Measurements from ENCODE around the gene CCDC87. TPM values are rescaled to one million over a fixed set of nuclear protein-coding genes. Genes with fewer than 3 reads are reported as not detected.

The CCDC87 gene
- total and polyA plus RNA-seq, 2 donors, result 0.43 TPM; not detected in 1

DNA sequence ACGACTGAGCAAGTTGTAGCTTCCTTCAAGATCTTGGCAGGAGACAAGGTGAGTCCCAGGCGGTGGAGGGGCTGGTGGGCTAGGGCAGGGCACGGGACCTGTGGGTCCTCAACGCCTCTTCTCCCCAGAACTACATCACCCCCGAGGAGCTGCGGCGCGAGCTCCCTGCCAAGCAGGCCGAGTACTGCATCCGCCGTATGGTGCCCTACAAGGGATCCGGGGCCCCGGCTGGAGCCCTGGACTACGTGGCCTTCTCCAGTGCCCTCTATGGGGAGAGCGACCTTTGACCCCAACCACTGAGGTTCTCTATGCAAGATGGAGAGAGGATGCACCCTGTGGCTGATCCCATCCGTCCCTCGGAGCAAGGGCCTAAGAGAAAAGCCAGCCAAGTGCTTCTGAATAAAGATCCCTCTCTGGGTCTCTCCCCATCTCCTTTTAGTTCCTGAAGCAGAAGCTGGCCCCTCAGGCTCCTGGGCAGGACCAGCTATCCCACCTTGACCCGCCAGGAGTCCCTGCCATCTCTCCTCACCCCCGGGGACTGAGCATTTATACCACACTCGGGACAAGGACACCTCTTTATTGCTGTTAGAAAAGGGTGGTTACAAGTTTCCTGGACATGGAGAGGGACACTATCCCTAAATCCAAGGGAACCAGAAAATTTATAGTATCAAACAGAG is 29.8 kb downstream of the CCDC87 start:
- WGBS, result 91% methylated on average over 20 of the region's 20 CpGs
- Histone ChIP-seq H3K4me1 (ENCODE audit: insufficient read depth) (peaks cover under 1% of the 10 kb centered on the region), H3K27ac (ENCODE audit: low read depth) (no peak overlapping the region), H3K36me3 (ENCODE audit: insufficient read depth) (no peaks in the 10 kb centered on the region), H3K4me3 (ENCODE audit: low read depth, low read length) (no peak overlapping the region)
- no peak for DNase-seq (ENCODE audit: extremely low spot score)

- no peaks in the 10 kb centered on the region for H3K36me3 ChIP-seq (ENCODE audit: insufficient read depth)
These were observed 30.6 kb downstream of the CCDC87 start for GRCh38 chr11:66562275-66562674.

GRCh38 chr11:66561975-66562248 is 31.0 kb downstream of the CCDC87 start:
- WGBS, result 91% methylated on average over 9 of the region's 9 CpGs
- H3K36me3 ChIP-seq (ENCODE audit: insufficient read depth), result no peaks in the 10 kb centered on the region
- H3K4me1 ChIP-seq (ENCODE audit: insufficient read depth), result no peaks in the 10 kb centered on the region
- no peak for DNase-seq (ENCODE audit: extremely low spot score)
- H3K4me3 ChIP-seq (ENCODE audit: low read depth, low read length), result no peak overlapping the region
- no peak overlapping the region for H3K27ac ChIP-seq (ENCODE audit: low read depth)

More at GRCh38 chr11:66562275-66562674, 30.6 kb downstream of the CCDC87 start:
- Histone ChIP-seq H3K4me3 (ENCODE audit: low read depth, low read length) (no peak overlapping the region), H3K4me1 (ENCODE audit: insufficient read depth) (no peaks in the 10 kb centered on the region), H3K27ac (ENCODE audit: low read depth) (no peak overlapping the region)
- WGBS, result 82% methylated on average over 2 of the region's 2 CpGs
- DNase-seq (ENCODE audit: extremely low spot score), result no peak

- DNase-seq (ENCODE audit: extremely low spot score), result no peak
- no peak overlapping the region for H3K4me3 ChIP-seq (ENCODE audit: low read depth, low read length)
- H3K36me3 ChIP-seq (ENCODE audit: insufficient read depth), result no peaks in the 10 kb centered on the region
- H3K27ac ChIP-seq (ENCODE audit: low read depth), result no peak overlapping the region
- WGBS, result 76% methylated on average over 14 of the region's 14 CpGs
- no peaks in the 10 kb centered on the region for H3K4me1 ChIP-seq (ENCODE audit: insufficient read depth)
These were observed 31.5 kb downstream of the CCDC87 start for GRCh38 chr11:66561178-66561974.

- H3K36me3 ChIP-seq (ENCODE audit: insufficient read depth), result no peaks in the 10 kb centered on the region
- no peaks in the 10 kb centered on the region for H3K4me1 ChIP-seq (ENCODE audit: insufficient read depth)
- WGBS, result 81% methylated on average over 27 of the region's 27 CpGs
- no peak overlapping the region for H3K4me3 ChIP-seq (ENCODE audit: low read depth, low read length)
- no peak for DNase-seq (ENCODE audit: extremely low spot score)
- H3K27ac ChIP-seq (ENCODE audit: low read depth), result no peak overlapping the region
These were observed 32.8 kb downstream of the CCDC87 start for GRCh38 chr11:66559866-66560676.

GRCh38 chr11:66559142-66559865 is 33.6 kb downstream of the CCDC87 start:
- Histone ChIP-seq H3K4me3 (ENCODE audit: low read depth, low read length) (no peak overlapping the region), H3K27ac (ENCODE audit: low read depth) (no peak overlapping the region), H3K4me1 (ENCODE audit: insufficient read depth) (no peaks in the 10 kb centered on the region), H3K36me3 (ENCODE audit: insufficient read depth) (no peaks in the 10 kb centered on the region)
- WGBS, result 14% methylated on average over 50 of the region's 50 CpGs
- no peak for DNase-seq (ENCODE audit: extremely low spot score)

- H3K27ac ChIP-seq (ENCODE audit: low read depth), result no peak overlapping the region
- H3K4me1 ChIP-seq (ENCODE audit: insufficient read depth), result no peaks in the 10 kb centered on the region
- H3K36me3 ChIP-seq (ENCODE audit: insufficient read depth), result no peaks in the 10 kb centered on the region
- no peak overlapping the region for H3K4me3 ChIP-seq (ENCODE audit: low read depth, low read length)
- WGBS, result 91% methylated on average over 24 of the region's 24 CpGs
- no peak for DNase-seq (ENCODE audit: extremely low spot score)
These were observed 35.0 kb downstream of the CCDC87 start for GRCh38 chr11:66557733-66558326.

- 87% methylated on average over 7 of the region's 7 CpGs for WGBS
- no peak for DNase-seq (ENCODE audit: extremely low spot score)
- Histone ChIP-seq H3K36me3 (ENCODE audit: insufficient read depth) (no peaks in the 10 kb centered on the region), H3K4me3 (ENCODE audit: low read depth, low read length) (no peak overlapping the region), H3K27ac (ENCODE audit: low read depth) (no peak overlapping the region), H3K4me1 (ENCODE audit: insufficient read depth) (no peaks in the 10 kb centered on the region)
These were observed 36.8 kb downstream of the CCDC87 start for GRCh38 chr11:66556086-66556485.

- DNase-seq (ENCODE audit: extremely low spot score), result no peak
- Histone ChIP-seq H3K4me1 (ENCODE audit: insufficient read depth) (no peaks in the 10 kb centered on the region), H3K4me3 (ENCODE audit: low read depth, low read length) (no peak overlapping the region), H3K36me3 (ENCODE audit: insufficient read depth) (no peaks in the 10 kb centered on the region), H3K27ac (ENCODE audit: low read depth) (no peak overlapping the region)
- 72% methylated on average over 3 of the region's 3 CpGs for WGBS
These were observed 37.4 kb downstream of the CCDC87 start for GRCh38 chr11:66555416-66555815.

DNA sequence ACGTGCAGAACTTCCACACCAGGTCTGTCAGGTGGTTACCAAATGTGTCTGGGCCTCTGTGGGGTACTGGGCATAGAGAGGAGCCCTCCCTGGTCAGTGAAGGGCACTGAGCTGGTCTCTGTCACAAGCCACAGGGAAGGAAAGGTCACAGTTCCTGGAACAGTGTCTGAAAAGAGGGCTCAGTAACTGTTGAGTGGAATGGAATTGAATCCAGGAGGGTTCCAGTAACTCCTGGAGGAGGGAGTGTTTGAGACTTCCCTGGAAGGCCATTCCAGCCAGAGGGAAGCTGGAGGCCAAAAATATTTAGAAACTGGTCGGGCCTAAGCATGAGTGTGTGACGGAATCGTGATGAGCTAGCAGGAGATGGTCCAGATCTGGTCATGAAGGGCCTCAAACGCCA is 38.3 kb downstream of the CCDC87 start:
- no peak overlapping the region for H3K27ac ChIP-seq (ENCODE audit: low read depth)
- no peaks in the 10 kb centered on the region for H3K36me3 ChIP-seq (ENCODE audit: insufficient read depth)
- WGBS, result 74% methylated on average over 5 of the region's 5 CpGs
- no peaks in the 10 kb centered on the region for H3K4me1 ChIP-seq (ENCODE audit: insufficient read depth)
- DNase-seq (ENCODE audit: extremely low spot score), result no peak
- H3K4me3 ChIP-seq (ENCODE audit: low read depth, low read length), result no peak overlapping the region

DNA sequence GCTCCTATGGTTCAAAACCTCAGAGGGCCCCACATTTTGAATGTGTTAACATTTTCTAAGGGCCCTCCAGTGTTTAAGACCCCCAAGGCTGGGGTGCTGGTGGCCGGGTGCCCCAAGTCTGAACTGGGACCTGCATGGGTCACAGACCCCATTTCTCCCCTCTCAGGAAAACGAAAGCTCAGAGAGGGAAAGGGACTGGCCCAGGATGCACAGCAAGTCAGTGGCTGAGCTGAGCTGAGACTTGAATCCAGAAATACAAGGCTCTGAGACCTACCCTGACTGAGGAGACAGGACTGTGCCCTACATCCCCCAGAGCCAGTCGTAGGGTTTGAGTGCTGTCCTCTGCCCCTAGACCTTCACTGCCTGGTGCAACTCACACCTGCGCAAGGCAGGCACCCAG is 42.0 kb downstream of the CCDC87 start:
- DNase-seq (ENCODE audit: extremely low spot score), result no peak
- WGBS, result 83% methylated on average over 4 of the region's 4 CpGs
- H3K4me1 ChIP-seq (ENCODE audit: insufficient read depth), result no peaks in the 10 kb centered on the region
- no peaks in the 10 kb centered on the region for H3K36me3 ChIP-seq (ENCODE audit: insufficient read depth)
- no peak overlapping the region for H3K27ac ChIP-seq (ENCODE audit: low read depth)
- no peak overlapping the region for H3K4me3 ChIP-seq (ENCODE audit: low read depth, low read length)

- 92% methylated on average over 3 of the region's 3 CpGs for WGBS
- H3K36me3 ChIP-seq (ENCODE audit: insufficient read depth), result no peaks in the 10 kb centered on the region
- no peak overlapping the region for H3K27ac ChIP-seq (ENCODE audit: low read depth)
- no peak for DNase-seq (ENCODE audit: extremely low spot score)
- no peaks in the 10 kb centered on the region for H3K4me1 ChIP-seq (ENCODE audit: insufficient read depth)
- H3K4me3 ChIP-seq (ENCODE audit: low read depth, low read length), result no peak overlapping the region
These were observed 43.2 kb downstream of the CCDC87 start for GRCh38 chr11:66549696-66550095.
